GM21528 (cell line): ENCODE data around the gene ELAVL1.
"Not testable (repeated sequence)": the region's sequence is repeated elsewhere in the genome, so short reads cannot be mapped to it uniquely, and the experiment has no call there.

Experiments
- ATAC-seq: cut with Tn5 transposase; IDR thresholded peaks from one replicate; pipeline ENCODE4 v1.9.1; 2021; ENCODE audit warnings: mild to moderate bottlenecking, moderate library complexity; ENCODE audit not compliant: unreplicated experiment, low FRiP score

Gene ELAVL1

DNA sequence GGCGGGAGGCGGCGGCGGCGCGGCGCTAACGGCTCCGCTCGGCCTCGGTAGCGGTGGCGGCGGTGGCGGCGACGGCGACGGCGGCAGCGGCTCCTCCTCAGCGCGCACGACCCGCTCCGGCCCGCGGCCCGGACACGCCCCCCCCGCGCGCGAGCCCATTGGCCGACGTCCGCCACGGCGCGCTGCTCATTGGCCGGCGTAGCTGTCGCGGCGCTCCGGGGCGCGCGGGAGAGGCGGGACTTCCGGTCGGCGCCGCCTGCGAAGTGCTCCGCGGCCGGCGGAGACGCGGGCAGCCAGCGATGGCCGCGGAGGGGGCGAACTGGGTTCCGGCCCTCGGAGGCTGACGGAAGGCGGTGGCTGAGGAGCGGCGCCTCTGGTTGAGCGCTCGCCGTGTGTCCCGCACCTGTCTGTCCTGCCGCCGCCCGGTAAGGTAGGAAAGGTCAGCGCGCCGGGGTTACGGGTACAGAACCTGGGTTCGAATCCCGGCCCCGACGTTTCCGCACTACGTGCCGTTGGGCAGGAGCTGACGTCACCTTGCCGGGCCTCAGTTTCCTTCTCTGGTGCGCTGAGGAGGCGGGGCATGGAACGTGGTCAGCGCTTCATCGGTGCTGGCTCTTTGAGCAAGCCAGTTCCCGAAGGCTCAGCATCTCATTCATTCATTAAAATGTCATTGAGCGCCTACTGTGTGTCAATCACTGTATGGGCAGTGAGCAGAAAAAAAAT, at the start of gene ELAVL1:
Gene ELAVL1, minus strand, starts transcription at position 108 of the 723 bp plus-strand sequence. CDS start 13,826 bp downstream, outside the sequence.
- ATAC-seq = peak; percentile 73

- ATAC-seq = no peak
Measured at GRCh38 chr19:8054169-8054568, 48.7 kb upstream of the ELAVL1 start.

DNA sequence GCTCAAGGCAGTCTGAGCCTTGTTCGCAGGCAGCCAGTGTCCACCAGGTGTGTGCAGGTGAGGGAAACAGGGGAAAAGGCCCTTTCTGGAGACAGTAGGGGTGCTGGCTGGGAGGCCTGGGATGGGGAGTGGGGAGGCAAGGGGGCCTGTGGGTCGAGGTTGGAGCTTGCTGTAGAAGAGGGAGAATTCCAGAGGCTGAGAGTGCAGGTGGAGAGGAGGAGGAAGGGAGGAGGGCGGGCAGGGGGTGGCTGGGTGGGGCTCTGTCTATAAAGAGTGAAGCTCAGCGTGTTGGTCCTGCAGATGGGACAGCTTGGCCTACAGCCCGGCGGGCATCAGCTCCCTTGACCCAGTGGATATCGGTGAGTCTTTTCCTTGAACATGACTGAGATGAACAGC, 47.0 kb upstream of the ELAVL1 start, which contains the start of gene CCL25:
Gene CCL25, plus strand, starts transcription at position 297 of the 396 bp plus-strand sequence. CDS start 290 bp downstream, outside the sequence.
- ATAC-seq = no peak

DNA sequence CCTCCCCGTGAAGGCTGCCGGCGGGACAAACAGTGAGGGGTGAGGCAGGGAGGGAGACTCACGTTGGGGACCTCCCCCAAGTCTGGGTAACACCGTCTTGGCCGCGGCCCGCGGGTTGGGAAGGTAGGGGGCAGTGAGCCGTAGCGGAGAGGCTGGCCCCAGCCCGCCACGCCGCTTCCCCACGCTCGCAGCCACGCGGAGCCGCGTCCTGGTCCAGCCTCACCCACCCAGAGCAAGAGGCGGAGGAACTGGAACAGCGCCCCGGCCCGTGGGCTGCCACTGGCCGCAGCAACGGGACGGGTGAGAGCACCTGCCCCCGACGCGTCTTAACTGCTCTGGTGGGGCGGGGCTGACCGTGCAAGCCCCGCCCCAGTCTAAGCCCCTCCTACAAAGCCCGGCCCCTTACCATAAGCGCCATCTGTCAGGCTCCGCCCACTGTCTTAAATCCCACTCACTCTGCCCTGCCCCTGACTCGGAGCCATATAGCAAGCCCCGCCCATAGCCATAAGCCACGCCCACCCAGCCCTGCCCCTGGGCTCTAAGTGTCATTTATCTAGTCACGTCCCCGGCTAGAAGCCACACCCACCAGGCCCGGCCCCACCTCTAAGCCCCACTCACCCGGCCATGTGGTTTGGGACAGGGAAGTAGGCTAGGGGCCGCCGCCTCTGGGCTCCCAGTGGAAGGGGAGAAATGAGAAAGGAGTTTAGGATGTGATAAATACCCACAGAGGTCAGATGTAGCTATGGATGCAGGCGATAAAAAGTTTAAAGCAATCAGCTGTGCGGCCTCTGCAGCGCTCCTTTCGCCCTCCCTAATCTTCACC, 45.0 kb upstream of the ELAVL1 start:
- ATAC-seq = peak; percentile 78

DNA sequence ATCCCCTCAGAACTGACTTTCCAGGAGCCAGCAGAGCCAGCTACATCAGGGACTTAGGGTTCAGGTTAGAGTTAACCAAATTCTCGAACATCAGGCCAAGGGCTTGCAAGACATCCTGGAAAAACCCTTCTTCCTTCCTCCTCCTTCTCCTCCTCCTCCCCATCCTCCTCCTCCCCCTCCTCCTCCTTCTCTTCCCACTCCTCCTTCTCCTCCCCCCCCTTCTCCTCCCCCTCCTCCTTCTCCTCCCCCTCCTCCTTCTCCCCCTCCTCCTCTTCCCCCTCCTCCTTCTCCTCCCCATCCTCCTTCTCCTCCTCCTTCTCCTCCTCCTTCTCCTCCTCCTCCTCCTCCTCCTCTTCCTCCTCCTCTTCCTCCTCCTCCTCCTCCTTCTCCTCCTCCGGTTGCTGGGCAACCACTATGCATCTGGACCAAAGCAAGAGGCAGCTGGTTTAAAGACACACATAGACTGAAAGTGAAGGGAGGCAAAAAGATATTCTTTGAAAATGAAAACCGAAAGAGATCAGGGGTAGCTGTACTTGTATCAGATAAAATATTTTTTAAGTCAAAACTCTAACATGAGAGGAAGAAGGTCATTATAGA, 41.2 kb upstream of the ELAVL1 start:
- no peak for ATAC-seq

DNA sequence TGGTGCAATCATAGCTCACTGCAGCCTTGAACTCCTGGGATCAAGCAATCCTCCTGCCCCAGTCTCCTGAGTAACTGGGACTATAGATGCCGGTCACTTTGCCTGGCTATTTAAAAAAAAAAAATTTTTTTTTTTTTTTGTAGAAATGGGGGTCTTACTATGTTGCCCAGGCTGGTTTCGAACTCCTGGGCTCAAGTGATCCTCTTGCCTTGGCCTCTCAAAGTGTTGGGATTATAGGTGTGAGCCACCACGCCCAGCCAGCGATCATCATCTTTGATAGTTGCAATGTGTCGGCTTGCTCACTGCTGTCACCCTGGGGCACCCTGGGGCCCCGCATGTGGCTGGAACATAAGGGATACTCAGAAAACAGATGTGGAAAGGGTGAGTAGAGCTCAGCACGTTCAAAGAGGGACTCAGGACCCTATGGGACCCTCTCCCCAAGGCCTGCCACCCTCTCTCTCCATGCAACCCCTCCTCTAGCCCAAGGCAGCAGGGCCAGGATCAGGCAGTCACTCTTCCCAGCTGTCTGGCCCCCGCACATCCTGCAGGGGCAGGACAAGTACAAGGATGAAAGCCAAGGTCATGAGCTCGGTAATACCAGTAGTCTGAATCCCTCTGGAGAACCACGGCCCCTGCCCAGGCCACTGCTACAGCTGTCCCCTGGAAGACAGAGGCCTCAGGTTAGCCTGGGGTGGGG, 40.6 kb upstream of the ELAVL1 start:
- ATAC-seq = no peak

DNA sequence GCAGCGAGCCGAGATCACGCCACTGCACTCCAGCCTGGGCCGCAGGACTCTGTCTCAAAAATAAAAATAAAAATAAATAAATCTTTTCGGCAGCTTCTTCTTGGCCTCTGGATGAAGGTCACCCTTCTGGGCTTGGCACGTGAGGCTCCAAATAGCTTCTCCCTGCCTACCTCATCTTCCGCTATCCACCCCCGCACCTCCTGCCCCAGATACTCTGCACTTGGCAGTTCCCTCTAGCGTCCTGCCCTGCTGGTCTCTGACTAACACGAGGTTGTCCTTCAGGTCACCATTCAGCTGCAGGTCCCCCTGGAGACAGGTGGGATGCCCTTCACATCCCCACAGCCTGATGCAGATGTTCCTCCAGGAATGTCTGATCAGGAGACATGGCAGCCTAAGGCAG, 38.6 kb upstream of the ELAVL1 start:
- no peak for ATAC-seq

GRCh38 chr19:8042900-8043299, 37.5 kb upstream of the ELAVL1 start:
- no peak for ATAC-seq

GRCh38 chr19:8041531-8041931, 36.1 kb upstream of the ELAVL1 start:
- ATAC-seq = no peak

DNA sequence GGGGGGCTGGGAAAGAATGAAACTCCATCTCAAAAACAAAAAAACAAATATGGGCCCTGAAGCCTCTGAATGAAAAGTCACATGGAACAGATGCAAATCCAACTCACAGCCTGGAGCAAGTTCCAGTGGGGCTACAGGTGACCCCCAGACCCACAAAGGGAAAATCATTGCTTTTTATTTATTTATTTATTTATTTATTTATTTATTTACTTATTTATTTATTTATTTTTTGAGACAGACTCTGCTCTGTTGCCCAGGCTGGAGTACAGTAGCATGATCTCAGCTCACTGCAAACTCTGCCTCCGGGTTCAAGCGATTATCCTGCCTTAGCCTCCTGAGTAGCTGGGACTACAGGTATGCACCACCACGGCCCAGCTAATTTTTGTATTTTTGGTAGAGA, 33.8 kb upstream of the ELAVL1 start:
- no peak for ATAC-seq

DNA sequence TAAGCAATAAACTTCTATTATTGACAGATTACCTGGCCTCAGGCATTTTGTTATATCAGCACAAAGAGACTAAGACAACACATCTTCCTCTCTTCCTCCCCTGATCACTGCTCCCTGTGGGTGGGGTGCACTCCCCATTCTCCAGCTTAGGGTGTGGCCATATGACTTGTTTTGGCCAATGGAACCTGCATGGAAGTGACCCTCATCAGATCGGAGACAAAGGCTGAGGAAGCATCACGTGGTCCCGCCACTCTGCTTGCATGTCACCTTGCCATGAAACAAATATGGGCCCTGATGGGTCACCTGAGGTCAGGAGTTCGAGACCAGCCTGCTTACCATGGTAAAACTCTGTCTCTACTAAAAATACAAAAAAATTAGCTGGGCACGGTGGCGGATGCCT, 33.4 kb upstream of the ELAVL1 start:
- ATAC-seq = no peak

- ATAC-seq = no peak
Measured at GRCh38 chr19:8036434-8037099, 31.1 kb upstream of the ELAVL1 start.

DNA sequence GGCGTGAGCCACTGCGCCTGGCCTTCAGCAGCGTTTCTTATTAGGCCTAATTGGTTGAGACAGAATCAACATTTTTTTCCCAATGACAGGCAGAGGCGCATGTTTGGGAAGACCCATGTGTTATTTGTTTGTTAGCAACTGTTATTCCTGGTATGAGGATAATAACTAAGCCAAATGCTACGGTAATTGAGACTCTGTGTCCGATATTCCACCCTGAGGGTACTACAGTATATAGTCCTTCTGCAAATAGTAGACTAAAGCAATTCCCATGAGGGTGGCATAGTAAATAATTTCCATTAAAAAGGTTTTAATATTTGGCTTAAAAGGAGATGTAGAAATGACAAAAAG, 28.7 kb upstream of the ELAVL1 start:
- no peak for ATAC-seq

GRCh38 chr19:8033287-8034177, 28.1 kb upstream of the ELAVL1 start:
- not testable (repeated sequence) for ATAC-seq

GRCh38 chr19:8030960-8031359, 25.5 kb upstream of the ELAVL1 start:
- no peak for ATAC-seq

DNA sequence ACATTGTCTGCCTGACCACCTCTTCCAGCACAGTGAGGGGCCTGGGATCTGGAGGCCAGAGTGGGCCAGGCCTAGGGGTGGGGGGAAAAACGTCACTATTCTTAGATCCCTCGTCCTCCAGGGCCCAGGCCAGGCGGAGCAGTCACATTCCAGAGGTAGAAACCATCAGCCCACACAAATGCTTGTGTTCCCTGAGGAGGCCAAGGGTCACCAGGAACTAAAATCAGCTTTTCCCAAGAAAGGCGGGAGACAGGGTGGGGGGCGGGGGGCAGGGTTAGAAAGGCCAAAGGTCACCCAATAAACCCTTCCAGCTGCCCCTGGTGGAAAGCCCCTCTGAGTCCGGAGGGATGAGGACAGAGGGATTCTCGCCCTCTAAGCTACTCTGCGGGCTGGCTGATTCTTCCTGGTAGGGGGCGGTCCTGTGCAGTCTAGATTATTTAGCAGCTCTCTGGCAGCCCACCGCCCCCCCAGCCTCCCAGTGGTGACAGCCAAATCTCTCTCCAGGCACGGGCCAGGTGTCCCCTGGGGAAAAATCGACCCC, 23.6 kb upstream of the ELAVL1 start:
- no peak for ATAC-seq

GRCh38 chr19:8025316-8025715, 19.9 kb upstream of the ELAVL1 start:
- no peak for ATAC-seq

DNA sequence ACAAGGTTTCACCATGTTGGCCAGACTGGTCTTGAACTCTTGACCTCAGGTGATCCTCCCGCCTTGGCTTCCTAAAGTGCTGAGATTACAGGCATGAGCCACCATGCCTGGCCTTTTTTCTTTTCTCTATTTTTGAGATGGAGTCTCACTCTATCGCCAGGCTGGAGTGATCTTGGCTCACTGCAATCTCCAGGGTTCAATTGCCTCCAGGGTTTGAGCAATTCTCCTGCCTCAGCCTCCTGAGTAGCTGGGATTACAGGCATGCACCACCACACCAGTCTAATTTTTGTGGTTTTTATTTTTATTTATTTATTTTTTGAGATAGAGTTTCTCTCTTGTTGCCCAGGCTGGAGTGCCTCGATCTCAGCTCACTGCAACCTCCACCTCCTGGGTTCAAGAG, 18.8 kb upstream of the ELAVL1 start:
- not testable (repeated sequence) for ATAC-seq

DNA sequence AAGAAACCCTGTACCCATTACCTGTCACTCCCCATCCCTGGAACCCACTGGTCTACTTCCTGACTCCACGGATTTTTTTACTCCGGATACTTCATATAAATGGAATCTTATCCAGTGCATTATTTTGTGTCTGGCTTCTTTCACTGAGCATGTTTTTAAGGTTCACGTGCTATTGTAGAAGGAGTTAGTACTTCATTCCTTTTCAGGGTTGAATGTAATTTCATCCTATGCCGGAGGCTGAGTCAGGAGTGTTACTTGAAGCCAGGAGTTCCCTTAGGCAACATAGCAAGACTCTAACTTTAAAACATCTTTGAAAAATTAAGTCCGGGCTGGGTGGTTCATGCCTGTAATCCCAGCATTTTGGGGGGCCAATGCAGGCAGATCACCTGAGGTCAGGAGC, 17.9 kb upstream of the ELAVL1 start:
- ATAC-seq = no peak
